NB4 (cell line): Measurements from ENCODE around the gene LCLAT1.

Experiments used
- DNase-seq: peaks from one replicate; pipeline ENCODE4 v3.0.0; 2010; ENCODE audit warnings: low read depth
- H3K4me3 ChIP-seq: one replicate; pipeline ENCODE4 v1.5.1; 2011; ENCODE audit warnings: mild to moderate bottlenecking, low read depth, low read length, moderate library complexity
- CTCF ChIP-seq: IDR thresholded peaks from one replicate; pipeline ENCODE4 v1.5.1; 2012; ENCODE audit warnings: low read depth, low read length
- MAX ChIP-seq: IDR thresholded peaks from 2 replicates; pipeline ENCODE4 v1.6.1; 2011; ENCODE audit warnings: low read depth, low read length
- MYC ChIP-seq: IDR thresholded peaks from 2 replicates; pipeline ENCODE4 v1.6.1; 2011; ENCODE audit warnings: low read depth, low read length
- POLR2A ChIP-seq: IDR thresholded peaks from 2 replicates; pipeline ENCODE4 v1.6.1; 2011; ENCODE audit warnings: mild to moderate bottlenecking; ENCODE audit not compliant: insufficient read length; ENCODE audit errors: extremely low read depth

The LCLAT1 gene

GRCh38 chr2:30480703-30481322, 33.8 kb downstream of the LCLAT1 start:
- no peak overlapping the region for H3K4me3 ChIP-seq
- no peak for DNase-seq
- TF ChIP-seq POLR2A (no peak), CTCF (no peak), MYC (no peak), MAX (no peak)

GRCh38 chr2:30481323-30481800, 34.3 kb downstream of the LCLAT1 start:
- DNase-seq: peak; percentile 26
- H3K4me3 ChIP-seq: no peak overlapping the region
- no peak for TF ChIP-seq CTCF
- no peak for TF ChIP-seq POLR2A
- no peak for TF ChIP-seq MYC

- no peak overlapping the region for H3K4me3 ChIP-seq
- no peak for DNase-seq
- TF ChIP-seq POLR2A (no peak), CTCF (no peak), MAX (no peak), MYC (no peak)
Observed at GRCh38 chr2:30482011-30482410, 35.0 kb downstream of the LCLAT1 start.

GRCh38 chr2:30484145-30484544, 37.1 kb downstream of the LCLAT1 start:
- no peak overlapping the region for H3K4me3 ChIP-seq
- no peak for DNase-seq
- TF ChIP-seq CTCF (no peak), MYC (no peak), POLR2A (no peak), MAX (no peak)

- DNase-seq: no peak
- TF ChIP-seq MAX (no peak), MYC (no peak), CTCF (no peak)
Observed at GRCh38 chr2:30484995-30485394, 37.9 kb downstream of the LCLAT1 start.

GRCh38 chr2:30486655-30487054, 39.6 kb downstream of the LCLAT1 start:
- DNase-seq: no peak
- TF ChIP-seq MAX (no peak), CTCF (no peak), MYC (no peak), POLR2A (no peak)
- H3K4me3 ChIP-seq: no peak overlapping the region

More at GRCh38 chr2:30484995-30485394, 37.9 kb downstream of the LCLAT1 start:
- H3K4me3 ChIP-seq: no peak overlapping the region
